HG02943 (cell line): ENCODE measurements around the gene SLC24A4.

Source experiments
- ATAC-seq: cut with Tn5 transposase; IDR thresholded peaks from one replicate; pipeline ENCODE4 v1.9.1; 2021; ENCODE audit warnings: mild to moderate bottlenecking, low read depth, moderate library complexity; ENCODE audit not compliant: unreplicated experiment

The SLC24A4 gene

DNA sequence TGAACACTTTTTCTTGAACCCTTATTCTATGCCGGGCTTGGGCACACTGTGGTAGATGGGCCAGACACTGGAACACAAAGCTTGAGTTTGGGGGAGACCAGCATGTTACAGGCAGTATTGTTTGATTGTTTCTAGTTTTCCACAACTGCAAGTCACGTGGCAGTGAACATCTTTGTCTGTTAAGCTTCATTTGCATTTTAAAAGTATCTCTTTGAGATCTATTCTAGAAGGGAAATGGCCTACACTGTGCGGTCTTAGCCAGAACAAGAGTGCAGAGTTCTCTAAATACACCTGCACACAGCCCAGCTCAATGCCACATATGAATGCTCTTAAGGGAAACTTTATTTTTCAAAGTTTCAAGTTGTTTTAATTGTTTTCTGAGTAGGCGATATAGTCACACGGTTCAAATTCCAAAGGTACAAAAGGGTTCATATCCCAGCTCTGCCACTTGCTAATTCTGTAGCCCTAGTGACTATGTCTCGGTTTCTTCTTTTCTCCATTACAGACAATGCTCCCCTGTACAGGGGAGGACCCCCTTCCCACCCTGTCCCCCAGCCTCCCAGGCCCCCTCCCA, 215.5 kb downstream of the SLC24A4 start:
- peak; percentile 61 for ATAC-seq

DNA sequence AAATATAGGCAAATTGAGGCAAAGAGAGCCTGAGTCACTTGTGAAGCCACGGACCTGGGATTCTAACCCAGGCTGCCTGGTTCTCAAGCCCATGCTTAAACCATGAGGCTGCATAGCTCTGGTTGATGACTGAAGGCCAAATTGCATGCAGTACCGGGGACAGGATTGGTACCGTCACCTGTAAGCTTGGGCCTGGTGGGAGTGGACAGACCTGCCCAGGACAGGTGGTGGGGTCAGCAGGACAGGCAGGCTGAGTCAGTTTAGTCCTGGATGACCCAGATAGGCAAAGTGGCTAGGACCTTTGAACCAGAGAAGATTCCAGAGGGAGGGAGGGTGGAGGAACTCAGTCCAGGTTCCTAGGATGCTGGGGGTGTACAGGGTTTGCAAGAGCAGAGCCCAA, 216.5 kb downstream of the SLC24A4 start:
- no peak for ATAC-seq

DNA sequence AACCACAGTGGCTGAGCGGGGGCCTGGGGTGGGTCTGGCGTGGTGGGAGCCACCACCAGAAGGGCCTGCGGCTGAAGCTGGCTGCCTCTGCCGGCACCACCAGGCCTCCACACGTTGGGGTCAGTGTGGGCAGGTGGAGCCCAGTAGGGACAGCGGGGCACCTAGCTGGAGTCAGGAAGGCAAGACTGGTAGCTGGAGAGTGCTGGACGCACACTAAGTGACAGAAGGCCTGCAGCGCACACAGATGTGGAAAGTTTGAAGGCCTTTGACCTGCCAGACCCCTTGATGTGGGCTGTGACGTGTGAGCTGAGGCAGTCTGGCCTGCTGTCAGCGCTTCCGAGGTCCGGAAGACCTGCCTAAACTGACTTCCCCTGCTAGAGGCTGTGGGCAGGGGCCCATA, 216.9 kb downstream of the SLC24A4 start:
- no peak for ATAC-seq

GRCh38 chr14:92540472-92541048, 217.6 kb downstream of the SLC24A4 start:
- ATAC-seq, result no peak

DNA sequence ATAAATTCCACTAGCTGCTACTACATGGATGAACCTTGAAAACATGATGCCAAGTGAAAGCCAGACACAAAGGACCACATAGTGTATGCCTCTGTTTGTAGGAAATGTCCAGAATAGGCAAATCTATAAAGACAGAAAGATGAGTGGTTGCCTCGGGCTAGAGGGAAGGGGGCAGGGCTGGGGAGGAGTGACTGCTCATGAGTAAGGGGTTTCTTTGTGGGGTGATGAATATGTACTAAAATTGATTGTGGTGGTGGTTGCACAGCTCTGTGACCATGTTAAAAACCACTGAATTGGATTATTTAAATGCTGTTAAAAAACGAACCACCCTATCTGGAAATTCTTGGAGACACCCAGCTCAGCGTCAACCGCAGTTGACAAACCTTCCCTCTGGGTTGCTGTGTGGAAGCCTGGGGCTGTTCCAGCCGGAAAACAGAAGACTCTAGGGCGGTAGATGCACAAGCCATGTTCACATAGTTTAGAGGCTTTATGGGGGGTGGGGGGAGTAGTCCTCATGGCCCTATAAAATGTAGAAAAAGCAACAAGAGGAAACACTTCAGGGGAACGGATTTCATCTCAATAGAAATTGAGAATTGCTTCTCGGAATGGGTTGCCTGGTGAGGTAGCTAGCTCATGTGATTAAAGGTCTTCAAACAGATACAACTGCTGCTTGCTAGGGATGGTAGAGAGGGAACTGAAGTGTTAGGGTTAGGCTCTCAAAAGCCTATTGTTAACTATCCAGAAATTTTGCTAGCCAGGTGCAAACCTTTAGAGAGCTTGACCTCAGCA, 220.0 kb downstream of the SLC24A4 start:
- no peak for ATAC-seq

DNA sequence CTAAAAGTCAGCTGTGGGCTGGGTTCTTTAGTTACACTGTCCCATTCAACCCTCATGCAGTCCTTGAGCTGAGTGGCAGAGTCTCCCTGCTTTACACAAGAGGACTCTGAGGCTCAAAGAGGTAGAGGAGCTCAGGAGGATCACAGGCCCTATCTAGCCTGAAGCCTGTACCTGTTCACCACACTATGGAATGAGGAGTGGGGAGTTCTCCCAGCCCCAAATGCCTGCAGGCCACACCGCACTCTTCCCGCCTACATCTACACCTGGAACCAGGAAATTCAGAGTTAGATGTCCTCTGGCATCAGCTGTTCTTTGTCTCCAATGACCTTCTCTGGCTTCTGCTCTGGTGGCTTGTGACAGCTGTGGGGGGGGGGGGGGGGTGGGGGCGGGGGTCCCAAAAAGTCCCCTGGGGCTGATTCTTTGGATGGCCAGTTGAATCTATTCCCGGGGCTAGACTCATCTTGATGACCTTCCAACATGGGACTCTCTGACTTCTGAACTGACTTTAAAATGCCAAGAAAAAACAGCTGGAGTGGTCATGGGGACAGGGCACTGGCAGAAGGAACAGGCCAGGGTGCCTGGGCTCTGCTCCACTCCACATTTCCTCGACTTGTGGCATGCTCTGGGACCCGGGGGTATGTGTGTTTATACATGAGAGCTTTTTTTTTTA, 221.2 kb downstream of the SLC24A4 start:
- ATAC-seq, result no peak

DNA sequence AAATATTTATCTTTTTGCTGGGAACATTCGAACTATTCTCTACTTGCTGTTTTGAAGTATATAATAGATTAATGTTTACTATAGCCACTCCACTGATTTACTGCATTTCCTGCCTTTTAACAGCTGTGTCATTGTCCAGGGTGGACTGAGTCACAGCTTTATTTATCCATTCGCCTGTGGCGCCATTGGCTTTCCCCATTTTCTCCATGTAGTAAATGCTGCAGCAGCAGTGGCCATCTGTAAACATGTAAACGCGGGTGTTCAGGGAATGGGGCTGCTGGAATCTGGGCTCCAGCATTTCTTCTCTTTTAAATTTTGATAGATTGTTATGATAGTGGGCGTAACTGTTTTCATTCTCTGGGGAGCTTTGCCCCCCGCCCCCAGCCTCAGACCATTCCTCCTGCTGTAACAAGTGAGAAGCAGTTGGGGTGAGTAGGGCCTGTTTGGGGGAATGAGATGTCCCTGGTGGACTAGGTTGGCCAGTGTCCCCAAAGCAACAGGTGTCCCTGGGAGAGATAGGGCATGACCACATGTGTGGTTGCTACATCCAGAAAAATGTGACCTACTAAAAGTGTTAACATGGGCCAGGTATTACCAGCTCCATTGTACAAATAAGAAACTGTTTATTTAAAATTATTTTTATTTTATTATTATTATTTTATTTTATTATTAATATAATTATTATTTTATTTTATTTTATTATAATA, 223.5 kb downstream of the SLC24A4 start:
- no peak for ATAC-seq

DNA sequence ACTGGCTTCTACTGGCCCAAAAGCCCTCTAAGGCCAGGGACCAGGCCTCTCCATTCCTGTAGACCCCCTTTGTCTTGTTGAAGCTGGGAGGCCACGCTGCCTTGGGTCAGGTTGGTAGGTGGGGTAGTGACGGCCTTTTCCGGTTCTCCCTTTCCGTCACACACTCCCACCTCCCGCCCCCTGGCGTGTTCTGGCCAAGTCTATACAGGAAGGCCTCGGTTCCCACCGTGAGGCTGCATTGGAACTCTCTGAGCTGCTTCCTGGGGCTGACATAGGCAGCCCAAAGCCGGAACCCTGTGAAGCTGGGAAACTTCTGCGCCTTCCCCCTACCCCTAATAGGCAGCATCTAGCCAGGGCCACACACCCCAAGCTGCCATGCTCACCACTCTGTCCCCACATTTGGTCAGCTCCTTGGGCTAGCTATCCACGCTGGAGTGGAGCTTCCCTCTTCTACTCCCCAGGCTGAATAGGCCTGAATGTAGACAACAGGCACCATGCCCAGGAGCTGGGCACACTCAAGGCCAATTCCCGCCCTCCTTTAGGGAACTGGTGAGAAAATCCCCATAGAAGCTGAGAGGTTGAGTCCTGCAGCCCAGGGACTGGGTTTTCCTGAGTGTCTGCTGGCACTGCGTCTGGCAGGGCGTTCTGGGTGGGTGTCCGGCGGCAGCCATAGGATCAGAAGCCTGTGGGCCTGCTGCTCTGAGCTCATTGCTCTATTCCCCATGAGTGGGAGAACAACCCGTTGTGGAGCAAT, 226.3 kb downstream of the SLC24A4 start:
- ATAC-seq, result no peak

- ATAC-seq, result no peak
Measured at GRCh38 chr14:92549859-92550230, 226.9 kb downstream of the SLC24A4 start.
